ENCODE results near the gene KIRREL3. TPM values are rescaled to one million over a fixed set of nuclear protein-coding genes. Genes with fewer than 3 reads are reported as not detected.

Gene KIRREL3
- total and polyA plus RNA-seq, 2 of the 4 experiments (the other 2 are of a cell fraction): 10.9 to 15.9 TPM

DNA sequence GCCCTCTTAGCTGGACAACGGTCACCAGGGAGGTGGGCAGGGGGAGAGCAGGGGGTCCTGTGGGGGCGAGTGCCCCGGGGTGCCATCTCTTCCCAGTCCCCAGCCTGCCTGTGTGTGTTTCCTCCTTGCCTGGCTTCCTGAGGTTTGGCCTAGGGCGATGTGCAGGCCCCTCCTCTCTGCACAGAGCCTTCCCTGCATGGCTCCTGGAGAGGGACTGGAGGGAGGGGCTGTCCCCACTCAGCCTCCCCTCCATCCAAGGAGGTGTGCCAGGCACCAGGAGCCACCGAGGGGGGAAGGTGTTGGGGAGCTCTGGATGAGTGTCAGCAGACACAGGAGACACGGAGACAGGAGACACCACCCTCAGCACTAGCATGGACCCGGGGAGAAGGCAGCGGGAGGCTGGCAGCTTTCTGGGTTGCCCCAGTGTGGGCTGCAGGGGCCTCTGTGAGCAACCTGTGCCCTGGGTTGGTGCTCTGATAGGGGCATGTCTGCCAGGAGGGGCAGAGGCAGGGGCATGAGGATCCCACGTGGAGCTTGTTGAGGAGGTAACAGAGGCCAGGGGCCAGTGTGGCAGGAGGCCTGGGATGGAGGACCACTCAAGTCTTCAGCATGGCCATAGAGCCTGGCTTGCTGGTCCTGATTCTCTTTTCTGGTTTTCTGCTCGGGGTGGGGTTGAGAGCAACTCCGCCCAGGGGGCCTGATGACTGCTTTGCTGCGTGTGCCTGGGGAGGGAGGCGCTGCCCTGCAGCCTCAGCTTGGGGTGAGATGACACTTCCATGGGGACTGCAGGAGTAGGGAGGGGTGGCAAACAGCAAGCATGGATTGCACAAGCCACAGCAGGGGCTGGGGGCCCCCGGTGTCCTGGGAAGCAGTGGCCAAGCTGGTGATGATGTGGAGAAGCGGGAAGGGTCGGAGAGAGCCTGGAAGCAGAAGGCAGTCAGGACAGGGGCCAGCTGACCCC is 566.3 kb downstream of the KIRREL3 start:
- POLR2A ChIA-PET (ENCODE audit: unreplicated experiment): interaction anchor here (1.0 kb wide), 1 partner anchor 115 kb away, joined by 3 read pairs; no protein-coding TSS in a partner anchor
- Histone ChIP-seq H3K36me3 (ENCODE audit: control insufficient read depth, insufficient read depth, low read length) (no peaks in the 10 kb centered on the region), H2AK9ac (replicated peaks; ENCODE audit: low read depth, low read length, poor library complexity) (peak overlapping the region; percentile 13), H3K23ac (ENCODE audit: low read depth, low read length) (no peak overlapping the region), H3K4ac (ENCODE audit: low read depth, low read length) (no peak overlapping the region), H2BK5ac (ENCODE audit: low read depth, low read length, poor library complexity, severe bottlenecking) (no peak overlapping the region), H3K56ac (ENCODE audit: extremely low read depth, insufficient read depth, low read length) (no peak overlapping the region), H3K9me1 (ENCODE audit: insufficient read depth, low read length) (peaks cover 23% of the 10 kb centered on the region), H4K91ac (ENCODE audit: insufficient read depth, low read depth, low read length) (no peak overlapping the region), H3K9ac (ENCODE audit: low read depth, low read length) (no peak overlapping the region), H3K18ac (ENCODE audit: low read depth, low read length) (no peak overlapping the region), H3K27me3 (ENCODE audit: control insufficient read depth, insufficient read depth, low read length) (no peaks in the 10 kb centered on the region), H3K4me3 (ENCODE audit: insufficient read depth, low read depth, low read length) (no peak overlapping the region), H2AFZ (replicated peaks; ENCODE audit: low read length, poor library complexity) (no peak overlapping the region), H3K79me1 (ENCODE audit: low read depth in 1 of 2, low read length in 2 of 2) (no peaks in the 10 kb centered on the region), H3K4me2 (ENCODE audit: low read depth, low read length) (no peak overlapping the region), H2BK15ac (ENCODE audit: low read depth, low read length) (no peak overlapping the region), H4K20me1 (ENCODE audit: insufficient read depth, low read length) (no peaks in the 10 kb centered on the region), H2BK120ac (ENCODE audit: low read depth, low read length) (no peak overlapping the region), H2AK5ac (ENCODE audit: low read depth, low read length) (no peak overlapping the region), H3K14ac (replicated peaks; ENCODE audit: low read depth, low read length) (no peak overlapping the region), H4K5ac (ENCODE audit: low read depth, low read length) (no peak overlapping the region), H3K27ac (ENCODE audit: insufficient read depth, low read length) (no peak overlapping the region), H4K8ac (ENCODE audit: low read depth in 2 of 2, low read length in 2 of 2) (no peak overlapping the region), H2BK20ac (ENCODE audit: low read depth, low read length) (no peak overlapping the region), H3K9me3 (ENCODE audit: control insufficient read depth, insufficient read depth, low read length) (no peaks in the 10 kb centered on the region), H3K4me1 (ENCODE audit: control insufficient read depth, insufficient read depth, low read length) (peaks cover 12% of the 10 kb centered on the region)
- ATAC-seq (ENCODE audit: low read depth): no peak
- intact Hi-C loops (cut with micrococcal nuclease) (no loop called here), in situ Hi-C loops (cut with MboI; ENCODE audit: low sequenced_read_pairs) (loop anchor here (25.0 kb wide), 2 partner anchors 553 to 1603 kb away; no protein-coding TSS in a partner anchor), dilution Hi-C loops (cut with HindIII; ENCODE audit: low sequenced_read_pairs, unreplicated experiment) (no loop called here)
- TF ChIP-seq, protein P1, sequence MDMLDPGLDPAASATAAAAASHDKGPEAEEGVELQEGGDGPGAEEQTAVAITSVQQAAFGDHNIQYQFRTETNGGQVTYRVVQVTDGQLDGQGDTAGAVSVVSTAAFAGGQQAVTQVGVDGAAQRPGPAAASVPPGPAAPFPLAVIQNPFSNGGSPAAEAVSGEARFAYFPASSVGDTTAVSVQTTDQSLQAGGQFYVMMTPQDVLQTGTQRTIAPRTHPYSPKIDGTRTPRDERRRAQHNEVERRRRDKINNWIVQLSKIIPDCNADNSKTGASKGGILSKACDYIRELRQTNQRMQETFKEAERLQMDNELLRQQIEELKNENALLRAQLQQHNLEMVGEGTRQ (IDR thresholded peaks at IDR 0.05; ENCODE audit: low read depth, low read length): no peak
- TF ChIP-seq MXI1 (IDR thresholded peaks at IDR 0.05; ENCODE audit: borderline replicate concordance, low read depth, low read length) (no peak), MAFK (IDR thresholded peaks at IDR 0.05; ENCODE audit: low read depth, low read length) (no peak), SMC3 (IDR thresholded peaks at IDR 0.05; ENCODE audit: low read depth, low read length) (no peak), CHD1 (IDR thresholded peaks at IDR 0.05; ENCODE audit: low read depth, low read length) (no peak), RCOR1 (IDR thresholded peaks at IDR 0.05; ENCODE audit: insufficient replicate concordance, low read length) (no peak)
- TF ChIP-seq, protein P2, sequence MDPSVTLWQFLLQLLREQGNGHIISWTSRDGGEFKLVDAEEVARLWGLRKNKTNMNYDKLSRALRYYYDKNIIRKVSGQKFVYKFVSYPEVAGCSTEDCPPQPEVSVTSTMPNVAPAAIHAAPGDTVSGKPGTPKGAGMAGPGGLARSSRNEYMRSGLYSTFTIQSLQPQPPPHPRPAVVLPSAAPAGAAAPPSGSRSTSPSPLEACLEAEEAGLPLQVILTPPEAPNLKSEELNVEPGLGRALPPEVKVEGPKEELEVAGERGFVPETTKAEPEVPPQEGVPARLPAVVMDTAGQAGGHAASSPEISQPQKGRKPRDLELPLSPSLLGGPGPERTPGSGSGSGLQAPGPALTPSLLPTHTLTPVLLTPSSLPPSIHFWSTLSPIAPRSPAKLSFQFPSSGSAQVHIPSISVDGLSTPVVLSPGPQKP (IDR thresholded peaks at IDR 0.05; ENCODE audit: borderline replicate concordance, low read depth, low read length): no peak
- 76% methylated on average over 4 of the region's 16 CpGs; no CpG with 5 or more reads in 1 of the 2 experiments for WGBS, 2 experiments (ENCODE audit: extremely low coverage in 2 of 2, insufficient read length in 1 of 2)
- no TSS peak for BruUV-seq (replicated peaks)
- CTCF ChIA-PET: no interaction called here
- DNase-seq: no peak

All from IMR-90 (cell line).